HEK293 (cell line): ENCODE results near the gene SLC51A.

Experiments used
- CTCF ChIP-seq: fragments of 450-650 bp; formaldehyde crosslinking; IDR thresholded peaks from 2 replicates; pipeline ENCODE4 v1.5.1; 2016; ENCODE audit warnings: missing biosample characterization, missing genetic modification characterization
- HIC1 ChIP-seq: fragments of 450-650 bp; formaldehyde crosslinking; IDR thresholded peaks from 2 replicates; pipeline ENCODE4 v1.5.1; 2016; ENCODE audit warnings: missing biosample characterization, missing genetic modification characterization
- KLF7 ChIP-seq: fragments of 450-650 bp; formaldehyde crosslinking; IDR thresholded peaks from 2 replicates; pipeline ENCODE4 v1.5.1; 2016; ENCODE audit warnings: missing biosample characterization, missing genetic modification characterization, borderline replicate concordance
- ZBTB1 ChIP-seq: fragments of 450-650 bp; formaldehyde crosslinking; IDR thresholded peaks from 2 replicates; pipeline ENCODE4 v1.5.1; 2016; ENCODE audit warnings: missing biosample characterization, missing genetic modification characterization
- ZNF148 ChIP-seq: fragments of 450-650 bp; formaldehyde crosslinking; IDR thresholded peaks from 2 replicates; pipeline ENCODE4 v1.5.0; 2017; ENCODE audit warnings: missing biosample characterization, missing genetic modification characterization, borderline replicate concordance
- ZNF19 ChIP-seq: fragments of 450-650 bp; formaldehyde crosslinking; IDR thresholded peaks from 2 replicates; pipeline ENCODE4; 2016; ENCODE audit warnings: missing biosample characterization, missing genetic modification characterization, low read depth
- ZNF654 ChIP-seq: fragments of 450-650 bp; formaldehyde crosslinking; IDR thresholded peaks from 2 replicates; pipeline ENCODE4 v1.5.1; 2016; ENCODE audit warnings: low read depth, missing biosample characterization, missing genetic modification characterization
- ZNF658 ChIP-seq: fragments of 450-650 bp; formaldehyde crosslinking; IDR thresholded peaks from 2 replicates; pipeline ENCODE4; 2016; ENCODE audit warnings: missing biosample characterization, missing genetic modification characterization
- ZNF830 ChIP-seq: fragments of 450-650 bp; IDR thresholded peaks from 2 replicates; pipeline ENCODE4 v1.5.0; 2018; ENCODE audit warnings: missing biosample characterization, missing genetic modification characterization, low read depth, mild to moderate bottlenecking, moderate library complexity
- ZNF843 ChIP-seq: fragments of 450-650 bp; formaldehyde crosslinking; IDR thresholded peaks from 2 replicates; pipeline ENCODE4 v1.5.1; 2016; ENCODE audit warnings: missing biosample characterization, missing genetic modification characterization

GRCh38 chr3:196175116-196175625, 41.2 kb upstream of the SLC51A start:
- TF ChIP-seq CTCF (no peak), HIC1 (tag by site-specific recombination) (no peak), ZNF830 (tag by site-specific recombination) (no peak), ZNF654 (tag by site-specific recombination) (no peak), ZBTB1 (no peak), ZNF19 (tag by site-specific recombination) (no peak), ZNF843 (tag by site-specific recombination) (no peak), ZNF148 (no peak), ZNF658 (tag by site-specific recombination) (no peak), KLF7 (tag by site-specific recombination) (no peak)
